ES-I3 (cell line): ENCODE results near the gene SIRT2.

ENCODE experiments used
- H3K36me3 ChIP-seq: 2 replicates; pipeline ENCODE4 v1.6.1; 2013; ENCODE audit warnings: mild to moderate bottlenecking, low read length, control low read depth, moderate library complexity; ENCODE audit not compliant: insufficient read depth
- H3K4me1 ChIP-seq: 2 replicates; pipeline ENCODE4 v1.6.1; 2013; ENCODE audit warnings: mild to moderate bottlenecking, control low read depth, low read length; ENCODE audit not compliant: insufficient read depth
- H3K9ac ChIP-seq: 2 replicates; pipeline ENCODE4 v1.6.1; 2013; ENCODE audit warnings: low read depth, mild to moderate bottlenecking, low read length, moderate library complexity
- H3K9me3 ChIP-seq: 2 replicates; pipeline ENCODE4 v1.6.1; 2013; ENCODE audit warnings: mild to moderate bottlenecking, low read length, moderate library complexity; ENCODE audit not compliant: control insufficient read depth, insufficient read depth

Gene SIRT2

GRCh38 chr19:38912600-38913514 is 13.4 kb upstream of the SIRT2 start:
- H3K4me1 ChIP-seq = peaks cover 3% of the 10 kb centered on the region; the same call in 1 of the 2 replicates
- H3K9me3 ChIP-seq = no peaks in the 10 kb centered on the region
- no peaks in the 10 kb centered on the region for H3K36me3 ChIP-seq
- H3K9ac ChIP-seq = no peak overlapping the region

- Histone ChIP-seq H3K9ac (no peak overlapping the region), H3K4me1 (peaks cover 3% of the 10 kb centered on the region; the same call in 1 of the 2 replicates), H3K9me3 (no peaks in the 10 kb centered on the region), H3K36me3 (no peaks in the 10 kb centered on the region)
Observed at GRCh38 chr19:38911388-38912001, 12.1 kb upstream of the SIRT2 start.

DNA sequence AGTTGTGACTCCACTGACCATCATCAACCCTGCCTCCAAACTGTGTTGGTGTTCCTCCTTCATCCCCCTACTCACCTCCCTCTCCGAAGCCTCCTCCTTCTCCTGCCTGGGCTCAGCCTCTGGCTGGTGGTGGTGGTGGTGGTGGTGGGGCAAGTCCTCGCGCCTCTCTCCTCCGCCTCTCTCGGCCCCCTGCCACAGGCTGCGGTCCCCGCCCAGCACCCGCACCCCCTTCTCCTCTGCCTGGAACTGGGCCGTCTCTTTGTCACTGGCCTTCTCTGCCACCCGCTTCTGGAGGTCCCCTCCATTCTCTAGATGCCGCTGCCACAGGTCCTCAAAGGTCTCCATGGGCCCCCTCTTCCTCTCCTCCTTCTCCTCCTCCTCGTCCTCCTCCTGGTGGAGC is 11.1 kb upstream of the SIRT2 start:
- Histone ChIP-seq H3K4me1 (peaks cover 3% of the 10 kb centered on the region; the same call in 1 of the 2 replicates), H3K9ac (no peak overlapping the region), H3K9me3 (no peaks in the 10 kb centered on the region), H3K36me3 (no peaks in the 10 kb centered on the region)

DNA sequence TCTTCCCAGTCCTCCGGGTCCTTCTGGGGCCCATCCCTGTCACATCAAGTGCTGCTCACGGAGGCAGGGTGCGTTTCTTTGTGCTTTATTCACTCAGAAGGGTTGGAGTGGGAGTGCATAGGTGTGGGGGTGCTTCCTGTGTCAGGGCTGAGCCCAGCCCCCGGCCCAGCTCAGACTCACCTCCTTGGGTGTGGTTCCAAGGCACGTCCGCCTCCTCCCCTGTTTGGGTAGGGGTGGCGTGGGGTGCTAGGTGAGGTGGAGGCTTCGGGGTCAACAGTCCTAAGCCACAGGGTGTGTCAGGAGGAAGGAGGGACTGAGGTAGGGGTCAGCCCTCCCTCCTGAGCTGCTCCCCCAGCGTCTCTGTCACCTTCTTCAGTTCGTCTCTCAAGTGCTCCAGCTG is 9.5 kb upstream of the SIRT2 start:
- Histone ChIP-seq H3K4me1 (peaks cover 3% of the 10 kb centered on the region; the same call in 1 of the 2 replicates), H3K36me3 (no peaks in the 10 kb centered on the region), H3K9ac (no peak overlapping the region), H3K9me3 (no peaks in the 10 kb centered on the region)

GRCh38 chr19:38907670-38908069 is 8.3 kb upstream of the SIRT2 start:
- no peaks in the 10 kb centered on the region for H3K9me3 ChIP-seq
- H3K4me1 ChIP-seq = peaks cover 3% of the 10 kb centered on the region; the same call in 1 of the 2 replicates
- H3K9ac ChIP-seq = no peak overlapping the region
- no peaks in the 10 kb centered on the region for H3K36me3 ChIP-seq

GRCh38 chr19:38907227-38907626 is 7.8 kb upstream of the SIRT2 start:
- Histone ChIP-seq H3K9me3 (no peaks in the 10 kb centered on the region), H3K4me1 (peaks cover 3% of the 10 kb centered on the region; the same call in 1 of the 2 replicates), H3K36me3 (no peaks in the 10 kb centered on the region), H3K9ac (no peak overlapping the region)

- Histone ChIP-seq H3K9me3 (no peaks in the 10 kb centered on the region), H3K4me1 (peaks cover 3% of the 10 kb centered on the region; the same call in 1 of the 2 replicates), H3K36me3 (no peaks in the 10 kb centered on the region), H3K9ac (no peak overlapping the region)
Observed at GRCh38 chr19:38905620-38906019, 6.2 kb upstream of the SIRT2 start.

DNA sequence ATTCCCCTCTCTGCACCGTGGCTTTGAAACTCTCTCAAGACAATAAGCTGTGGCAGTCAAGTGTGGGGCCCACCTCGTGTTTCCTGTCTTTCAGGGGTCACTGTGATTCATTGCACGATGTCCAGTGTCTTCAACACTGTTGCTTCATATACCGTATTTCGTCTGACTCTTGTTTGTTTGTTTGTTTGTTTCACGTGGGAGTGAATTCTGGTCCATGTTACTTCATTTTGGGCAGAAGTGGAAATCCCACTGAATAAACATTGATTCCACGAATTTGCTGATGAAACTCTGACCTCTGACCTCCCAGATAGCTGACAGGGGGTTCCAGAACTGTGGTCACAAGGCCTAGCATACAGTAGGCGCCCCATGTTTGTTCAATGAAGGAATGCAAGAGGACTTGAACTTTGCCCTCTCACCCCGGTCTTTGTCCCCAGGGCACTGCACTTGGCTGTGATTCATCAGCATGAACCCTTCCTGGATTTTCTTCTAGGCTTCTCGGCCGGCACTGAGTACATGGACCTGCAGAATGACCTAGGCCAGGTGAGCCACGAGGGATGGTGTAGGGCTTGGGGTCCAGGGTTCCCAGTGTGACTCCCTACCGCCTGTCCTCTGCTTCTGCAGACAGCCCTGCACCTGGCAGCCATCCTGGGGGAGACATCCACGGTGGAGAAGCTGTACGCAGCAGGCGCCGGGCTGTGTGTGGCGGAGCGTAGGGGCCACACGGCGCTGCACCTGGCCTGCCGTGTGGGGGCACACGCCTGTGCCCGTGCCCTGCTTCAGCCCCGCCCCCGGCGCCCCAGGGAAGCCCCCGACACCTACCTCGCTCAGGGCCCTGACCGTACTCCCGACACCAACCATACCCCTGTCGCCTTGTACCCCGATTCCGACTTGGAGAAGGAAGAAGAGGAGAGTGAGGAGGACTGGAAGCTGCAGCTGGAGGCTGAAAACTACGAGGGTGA is 5.4 kb upstream of the SIRT2 start:
- no peak overlapping the region for H3K9ac ChIP-seq
- no peaks in the 10 kb centered on the region for H3K36me3 ChIP-seq
- H3K4me1 ChIP-seq = peaks cover 3% of the 10 kb centered on the region; the same call in 1 of the 2 replicates
- H3K9me3 ChIP-seq = no peaks in the 10 kb centered on the region

GRCh38 chr19:38901683-38902082 is 2.3 kb upstream of the SIRT2 start:
- Histone ChIP-seq H3K36me3 (no peaks in the 10 kb centered on the region), H3K9ac (no peak overlapping the region), H3K9me3 (no peaks in the 10 kb centered on the region), H3K4me1 (0 out of 2 replicates have a peak, but pooled peaks cover 5% of the 10 kb centered on the region)

- no peaks in the 10 kb centered on the region for H3K36me3 ChIP-seq
- peak overlapping the region; percentile 78; the same call in 1 of the 2 replicates for H3K9ac ChIP-seq
- 0 out of 2 replicates have a peak, but pooled peaks cover 5% of the 10 kb centered on the region for H3K4me1 ChIP-seq
Observed at GRCh38 chr19:38900743-38901190, 1.3 kb upstream of the SIRT2 start.

DNA sequence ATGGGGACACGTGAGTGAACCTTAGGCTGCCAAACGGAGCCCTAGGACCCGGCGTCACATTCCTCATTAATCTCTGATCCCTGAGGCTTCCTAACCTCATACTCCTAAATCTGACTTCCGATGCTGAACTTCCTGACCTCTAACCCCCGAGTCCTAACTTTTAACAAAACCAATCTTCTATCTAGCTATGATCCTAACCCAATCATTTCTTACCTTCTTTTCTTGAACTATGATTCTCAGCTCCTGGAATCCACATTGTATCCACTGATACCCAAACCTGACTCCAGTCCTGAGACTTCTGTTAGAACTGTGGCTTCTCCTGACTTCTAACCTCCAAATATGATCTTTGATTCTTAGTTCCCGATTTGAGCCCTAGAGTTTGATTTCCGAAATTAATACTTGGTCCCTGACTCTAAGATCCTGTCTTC is 798 bp upstream of the SIRT2 start:
- Histone ChIP-seq H3K9ac (peak overlapping the region; percentile 78), H3K4me1 (0 out of 2 replicates have a peak, but pooled peaks cover 5% of the 10 kb centered on the region), H3K9me3 (no peaks in the 10 kb centered on the region), H3K36me3 (no peaks in the 10 kb centered on the region)

More at GRCh38 chr19:38900743-38901190, 1.3 kb upstream of the SIRT2 start:
- H3K9me3 ChIP-seq = no peaks in the 10 kb centered on the region

DNA sequence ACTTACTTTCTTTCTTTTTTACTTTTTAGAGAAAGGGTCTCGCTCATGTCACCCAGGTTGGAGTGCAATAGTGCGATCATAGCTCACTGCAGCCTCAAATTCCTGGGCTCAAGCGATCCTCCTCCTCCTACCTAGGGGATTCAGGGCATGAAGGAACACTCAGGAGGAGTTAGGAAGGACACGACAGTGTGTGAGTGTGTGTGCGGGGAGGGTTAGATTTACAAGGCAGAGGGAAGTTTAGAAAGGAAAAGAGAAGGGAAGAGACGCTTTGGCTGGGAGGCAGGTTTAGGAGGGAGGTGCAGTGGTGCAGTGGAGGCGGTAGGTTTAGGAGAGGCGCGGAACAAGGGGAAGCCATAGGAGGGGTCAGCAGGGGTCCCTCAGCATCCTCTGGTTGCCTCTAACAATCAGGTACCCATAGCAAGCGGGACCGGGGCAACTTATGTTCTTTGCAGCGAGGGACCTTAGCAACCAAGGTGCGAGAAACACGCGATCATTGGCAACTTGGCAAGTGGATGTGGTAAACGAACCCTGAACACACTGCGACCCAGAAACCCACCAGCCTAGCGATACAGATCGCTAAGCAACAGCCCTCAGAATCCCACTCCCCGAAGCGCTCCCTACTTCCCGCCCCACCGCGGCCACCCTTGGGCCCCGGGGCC is 501 bp downstream of the SIRT2 start:
- 0 out of 2 replicates have a peak, but pooled peaks cover 5% of the 10 kb centered on the region for H3K4me1 ChIP-seq
- peak overlapping the region; percentile 78; the same call in 1 of the 2 replicates for H3K9ac ChIP-seq
- H3K36me3 ChIP-seq = no peaks in the 10 kb centered on the region
- H3K9me3 ChIP-seq = no peaks in the 10 kb centered on the region

DNA sequence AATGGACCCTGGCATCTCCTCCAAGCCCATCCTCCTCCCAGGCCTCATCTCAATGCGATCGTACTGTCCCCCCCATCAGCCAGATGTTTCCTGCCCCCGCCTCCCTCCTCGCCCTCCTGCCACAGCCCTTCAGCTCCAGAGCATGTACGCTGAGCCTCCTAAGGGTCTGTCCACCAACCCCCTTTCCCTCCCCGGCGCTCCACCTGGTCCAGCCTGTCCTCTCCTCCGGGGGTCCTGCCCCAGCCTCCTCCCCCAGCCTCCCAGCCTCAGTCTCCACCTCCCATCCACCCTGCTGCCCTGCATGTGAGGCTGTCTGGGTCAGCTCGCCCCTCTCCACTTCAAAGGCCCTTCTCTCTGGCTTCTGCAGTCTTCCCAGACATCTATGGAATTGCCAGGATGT is 4.5 kb downstream of the SIRT2 start:
- Histone ChIP-seq H3K36me3 (no peaks in the 10 kb centered on the region), H3K9ac (no peak overlapping the region), H3K9me3 (no peaks in the 10 kb centered on the region), H3K4me1 (0 out of 2 replicates have a peak, but pooled peaks cover 5% of the 10 kb centered on the region)
